Activated CD8-positive, alpha-beta memory T cell treated with anti-CD3 and anti-CD28 coated beads for 4 hours (primary cell): ENCODE measurements around the gene ZNF148.

Source experiments
- DNase-seq, 2 donors: peaks; one replicate each; pipeline ENCODE4 v3.0.0-alpha.2; 2020; ENCODE audit warnings: low read depth in 2 of 2

The ZNF148 gene

DNA sequence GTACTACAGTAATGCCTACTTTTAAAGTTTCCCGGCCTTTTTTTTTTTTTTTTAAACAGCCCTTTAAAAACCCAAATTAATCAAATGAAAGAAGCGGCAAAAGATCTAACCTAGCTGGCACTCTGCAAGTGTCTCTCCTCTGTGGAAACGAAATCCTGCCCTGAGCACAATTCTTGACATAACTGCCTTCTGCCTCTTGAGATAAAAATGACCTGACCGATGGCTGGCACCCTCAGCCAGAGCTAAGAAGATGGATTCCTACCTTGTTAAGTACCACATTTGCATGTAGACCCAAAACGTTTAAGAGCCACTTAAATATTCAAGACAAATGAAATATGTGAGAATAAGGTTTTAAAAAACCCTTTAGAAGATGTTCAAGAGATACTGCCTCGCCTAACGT lies 146.0 kb downstream of the ZNF148 start:
- no peak for DNase-seq

DNA sequence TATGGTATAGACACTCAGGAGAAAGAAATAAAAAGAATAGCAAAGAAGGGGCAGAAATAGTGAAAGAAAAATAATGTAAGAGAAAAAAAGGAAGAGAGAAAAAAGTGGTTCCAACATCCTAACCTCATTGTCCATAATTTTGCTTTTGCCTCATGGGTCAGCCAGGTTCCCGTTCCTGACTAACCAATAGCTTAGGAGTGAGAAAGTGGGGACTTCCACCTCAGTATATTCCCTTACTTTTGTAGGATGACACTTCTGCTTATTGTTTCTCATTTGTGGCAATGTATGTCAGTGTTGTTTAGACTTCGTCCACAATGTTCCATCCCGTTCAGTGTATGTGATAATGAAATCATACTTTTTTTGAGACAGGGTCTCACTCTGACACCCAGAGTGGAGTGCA lies 153.3 kb downstream of the ZNF148 start:
- DNase-seq: no peak

DNA sequence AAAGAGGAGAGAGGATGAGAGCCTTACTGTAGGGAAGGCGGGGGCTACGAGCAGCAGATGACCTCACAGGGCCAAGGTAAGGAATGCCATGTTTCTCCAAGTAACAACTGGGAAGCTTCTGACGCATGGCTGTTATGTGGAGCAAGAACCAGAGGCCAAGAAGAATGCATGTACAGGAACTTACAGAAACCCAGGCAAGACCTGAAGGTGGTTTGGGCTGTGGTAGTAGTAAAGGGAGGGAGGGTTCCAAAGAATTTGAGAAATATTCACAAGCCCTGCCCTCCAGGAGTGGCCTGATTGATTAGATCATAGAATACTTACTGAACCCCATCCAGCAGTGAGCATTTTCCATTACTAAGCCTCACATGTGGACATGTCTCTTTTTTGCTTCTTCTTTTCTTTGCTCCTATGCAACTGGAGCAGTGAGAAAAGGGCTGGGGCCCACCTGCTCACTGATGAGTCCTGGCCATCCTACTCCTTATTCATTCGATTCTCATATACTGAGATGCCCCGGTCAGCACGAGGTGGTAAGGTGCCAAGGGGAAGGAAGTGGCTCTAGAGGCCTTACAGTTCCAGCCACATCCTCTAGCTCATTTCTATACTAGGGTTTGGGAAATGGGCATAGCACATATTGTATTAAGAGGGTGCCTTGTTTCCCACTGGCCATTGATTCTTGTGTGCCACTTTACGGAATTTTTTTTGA lies 154.2 kb downstream of the ZNF148 start:
- DNase-seq: no peak

DNA sequence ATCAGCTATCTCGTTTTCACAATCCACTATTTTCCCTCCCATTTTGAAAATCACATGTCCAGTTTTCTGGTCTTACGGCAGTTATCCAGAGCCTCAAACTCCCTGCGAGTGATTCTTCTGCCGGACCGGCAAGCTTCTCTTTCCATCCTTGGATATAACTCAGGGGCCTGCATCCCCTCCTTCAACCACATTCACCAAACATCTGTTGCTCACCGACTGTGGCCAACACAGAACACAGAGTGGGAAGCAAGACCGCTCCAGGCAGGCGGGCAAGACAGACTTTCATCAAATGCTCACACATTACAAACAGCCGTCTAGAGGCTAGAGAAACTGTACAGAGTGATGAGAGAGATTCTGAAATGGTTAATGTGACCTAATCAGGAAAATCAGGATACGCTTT lies 154.9 kb downstream of the ZNF148 start:
- DNase-seq: no peak

DNA sequence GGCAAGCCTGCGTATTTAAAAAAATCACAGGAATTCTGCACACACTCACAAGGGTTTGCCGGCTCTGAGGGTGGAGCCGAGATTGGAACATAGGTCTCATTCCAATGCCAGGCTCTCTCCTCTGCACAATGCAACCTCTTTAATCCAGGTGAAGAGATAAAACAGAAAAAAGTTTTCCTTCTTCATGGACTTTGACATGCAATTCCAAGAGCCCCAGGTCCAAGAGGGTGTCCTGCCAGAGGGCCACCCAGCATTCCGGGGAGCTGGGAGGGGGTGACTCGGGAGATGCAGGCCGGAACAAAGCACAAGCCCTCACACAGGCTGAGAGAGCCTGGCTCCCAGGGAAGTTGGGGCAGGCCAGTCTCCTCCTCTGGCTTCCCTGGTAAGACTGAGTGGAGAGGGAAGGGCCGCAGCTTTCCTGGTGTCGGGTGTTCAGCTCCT lies 155.8 kb downstream of the ZNF148 start:
- no peak for DNase-seq

DNA sequence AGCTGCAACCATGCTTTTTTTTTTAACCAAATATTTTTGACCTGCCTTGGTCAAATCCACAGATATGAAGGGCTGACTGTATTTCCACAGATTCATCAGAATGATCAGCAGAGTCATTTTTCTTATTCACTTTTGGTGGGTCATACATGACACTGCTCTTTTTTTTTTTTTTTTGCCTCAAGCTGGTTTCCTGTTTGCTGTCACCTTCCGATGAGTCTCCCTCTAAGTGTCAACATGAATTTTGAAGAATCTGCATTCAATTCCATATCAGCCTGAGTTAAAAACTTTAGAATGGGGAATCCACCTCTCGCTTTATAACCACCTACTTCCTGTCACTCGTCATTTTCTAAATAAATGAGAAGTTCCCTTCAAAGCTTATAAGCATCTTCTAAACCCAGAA lies 160.4 kb downstream of the ZNF148 start:
- DNase-seq: no peak

DNA sequence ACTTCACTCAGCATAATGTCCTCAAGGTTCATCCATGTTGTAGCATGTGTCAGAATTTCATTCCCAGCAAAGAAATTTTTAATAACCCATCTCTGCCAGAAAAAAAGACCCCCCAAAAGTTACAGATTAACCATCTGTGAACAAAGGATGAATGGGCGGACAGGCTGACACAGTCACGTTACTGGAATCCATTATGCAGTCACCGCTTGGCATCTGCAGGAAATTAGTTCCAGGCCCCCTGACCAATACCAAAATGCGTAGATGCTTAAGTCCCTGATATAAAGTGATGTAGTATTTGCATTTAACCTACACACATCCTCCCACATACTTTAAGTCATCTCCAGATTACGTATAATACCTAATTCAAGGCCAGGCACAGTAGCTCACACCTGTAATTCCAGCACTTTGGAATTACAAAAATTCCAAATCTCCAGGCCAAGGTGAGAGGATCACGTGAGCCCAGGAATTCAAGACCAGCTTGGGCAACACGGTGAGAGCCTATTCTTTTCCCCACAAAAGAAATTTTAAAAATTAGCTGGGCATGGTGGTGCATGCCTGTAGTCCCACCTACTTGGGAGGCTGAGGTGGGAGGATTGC lies 161.1 kb downstream of the ZNF148 start:
- DNase-seq: no peak

DNA sequence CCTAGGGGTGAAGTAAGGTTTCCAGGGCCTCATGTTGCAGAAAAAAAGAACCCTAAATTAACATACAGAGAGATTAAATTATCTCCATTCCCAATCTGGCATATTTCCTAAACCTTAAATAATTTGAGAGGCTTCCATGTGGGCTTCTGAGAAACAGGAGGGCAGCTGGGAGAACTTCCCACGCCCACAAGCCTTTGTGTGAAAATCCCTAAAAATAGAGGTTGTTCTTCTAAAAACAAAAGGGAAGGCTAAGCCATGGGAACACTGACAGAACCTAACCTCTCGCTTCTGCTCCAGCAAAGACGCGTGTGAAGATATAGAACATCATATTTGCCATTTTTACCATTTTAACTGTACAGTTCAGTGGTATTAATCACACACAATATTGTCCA lies 161.8 kb downstream of the ZNF148 start:
- DNase-seq: no peak

DNA sequence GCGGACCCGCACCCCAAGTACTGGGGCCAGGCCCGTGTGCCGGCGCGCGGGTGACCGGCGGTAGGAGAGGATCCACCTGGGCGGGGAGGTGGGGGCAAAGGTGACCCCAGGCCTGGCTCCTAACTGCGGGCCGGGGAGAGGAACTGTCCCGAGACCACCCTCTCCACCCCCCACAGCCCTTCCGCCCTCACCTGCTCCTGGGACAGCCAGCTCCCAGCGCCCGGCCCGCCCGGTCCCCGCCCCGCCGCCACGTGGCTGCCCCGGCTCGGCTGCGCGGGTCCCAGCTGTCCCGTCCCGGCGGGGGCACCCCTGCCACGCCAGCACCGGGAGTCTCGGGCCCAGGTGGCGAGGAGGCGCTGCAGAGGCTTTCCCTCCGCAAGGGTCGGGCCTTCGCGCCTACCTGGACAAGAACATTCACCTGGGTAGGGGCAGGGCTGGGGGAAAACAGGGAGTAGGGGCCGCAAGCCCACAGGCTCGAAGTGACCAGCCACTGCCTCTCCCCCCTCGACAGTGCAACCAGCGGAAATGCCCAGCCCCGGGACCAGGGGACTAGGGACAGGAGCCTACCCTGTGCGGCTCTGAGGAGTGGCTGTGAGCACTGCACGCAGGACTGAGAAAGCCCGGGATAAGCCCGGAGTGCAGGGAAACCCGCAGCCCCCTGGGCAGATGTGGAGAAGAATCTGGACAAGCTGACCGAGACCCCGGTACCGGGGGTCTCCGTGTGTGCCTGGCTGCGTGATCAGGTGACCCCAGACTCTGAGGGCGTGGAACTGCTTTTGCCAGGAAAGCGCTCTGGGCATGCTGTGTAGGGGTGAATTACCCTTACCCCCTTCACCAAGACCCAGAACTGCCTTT lies 162.4 kb downstream of the ZNF148 start, which contains the start of gene SLC12A8:
TSS of gene SLC12A8 (minus strand) at position 240 of the 855 bp plus-strand sequence. CDS start 1,399 bp downstream, outside the sequence.
- no peak for DNase-seq

DNA sequence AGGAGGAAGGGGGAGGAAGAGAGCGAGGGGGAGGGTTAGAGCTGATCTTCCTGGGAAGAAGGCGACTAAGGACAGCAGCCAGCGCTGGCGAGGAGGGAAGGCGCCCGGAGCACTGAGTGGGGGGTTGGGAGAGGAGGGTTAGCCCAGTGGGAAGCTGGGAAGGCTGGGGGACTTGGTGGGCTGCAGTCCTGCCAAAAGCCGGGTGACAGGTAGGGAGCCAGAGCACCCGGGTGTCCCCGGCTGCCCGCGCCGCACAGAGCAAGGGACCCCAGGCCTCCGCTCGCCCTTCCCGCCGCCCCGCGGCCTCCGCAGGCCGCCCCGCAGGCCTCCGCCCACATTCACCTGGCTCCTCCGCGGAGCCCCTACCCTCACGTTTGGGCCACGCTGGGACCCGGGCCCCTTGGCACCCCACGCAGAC lies 163.0 kb downstream of the ZNF148 start:
- no peak for DNase-seq

DNA sequence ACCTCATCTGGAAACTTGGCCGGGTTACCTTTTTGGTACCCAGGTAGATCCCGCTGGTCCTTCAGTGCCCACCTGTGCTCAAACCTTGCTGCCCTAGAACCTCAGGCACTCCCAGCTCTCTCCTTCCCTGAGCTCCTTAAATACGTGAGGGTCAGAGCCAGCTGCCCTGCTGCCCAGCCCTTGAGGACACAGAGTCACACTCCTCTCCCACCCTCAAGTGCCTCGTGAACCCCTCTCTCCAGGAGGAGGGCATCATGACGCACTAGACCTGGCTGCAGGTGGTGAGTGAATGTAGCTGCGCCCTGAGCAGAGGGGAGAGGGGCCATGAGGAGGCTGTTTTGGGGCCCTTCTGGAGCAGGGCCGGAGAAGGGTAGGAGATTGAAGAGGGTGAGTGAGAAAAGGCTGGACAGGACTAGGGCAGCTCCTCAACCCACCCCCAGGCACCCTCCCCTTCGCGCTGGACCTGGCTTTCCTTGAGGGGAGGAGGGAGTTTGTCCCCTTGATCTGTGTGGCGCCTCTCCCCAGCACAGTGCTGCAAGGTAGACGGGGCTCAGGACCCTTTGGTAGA lies 163.5 kb downstream of the ZNF148 start:
- DNase-seq: no peak

DNA sequence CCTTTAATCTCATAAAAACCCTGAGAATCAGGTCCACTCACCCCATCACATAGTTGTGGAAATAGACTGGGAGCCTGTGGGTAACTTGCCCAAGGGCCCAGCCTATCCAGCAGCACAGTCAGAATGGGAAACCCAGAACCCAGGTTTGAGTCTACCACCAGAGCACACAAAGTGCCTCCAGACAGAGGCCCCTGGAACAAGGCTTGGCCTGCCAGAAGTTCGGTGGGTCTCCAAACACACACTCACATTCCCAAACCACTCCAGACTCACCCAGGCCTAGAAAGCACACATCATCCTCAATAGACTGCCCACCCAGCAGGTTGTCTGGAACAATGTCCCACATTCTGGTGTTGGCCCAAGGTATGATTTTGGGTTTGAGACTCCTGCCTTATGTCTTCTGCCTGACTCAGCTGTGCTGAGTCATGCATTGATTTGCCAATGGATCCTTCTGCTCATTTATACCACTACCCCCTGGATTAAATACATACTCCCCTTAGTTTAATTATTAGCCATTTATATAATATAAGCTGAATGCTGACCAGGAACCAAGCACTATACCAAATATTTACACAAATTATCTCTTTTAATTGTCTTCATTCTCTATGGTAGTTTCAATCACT lies 167.1 kb downstream of the ZNF148 start:
- DNase-seq: no peak

DNA sequence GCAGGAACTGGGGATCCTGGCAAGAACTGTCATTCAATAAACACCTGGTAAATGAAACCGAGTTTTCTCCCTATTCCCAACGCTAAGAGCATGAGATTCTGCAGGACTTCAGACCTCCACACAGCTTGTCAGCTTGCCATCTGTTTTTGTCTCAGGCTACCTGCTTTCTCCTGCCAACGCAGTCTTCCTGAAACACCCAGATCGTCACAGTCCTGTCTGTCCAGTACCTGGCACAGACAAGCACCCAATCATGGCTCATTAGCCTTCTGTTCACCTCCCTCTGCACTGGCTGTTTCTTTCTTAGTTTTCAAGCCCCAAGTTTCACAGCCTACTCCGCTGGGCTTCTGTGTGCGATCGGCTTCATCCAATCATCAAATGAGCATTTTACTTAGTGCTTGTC lies 167.6 kb downstream of the ZNF148 start:
- DNase-seq: no peak

DNA sequence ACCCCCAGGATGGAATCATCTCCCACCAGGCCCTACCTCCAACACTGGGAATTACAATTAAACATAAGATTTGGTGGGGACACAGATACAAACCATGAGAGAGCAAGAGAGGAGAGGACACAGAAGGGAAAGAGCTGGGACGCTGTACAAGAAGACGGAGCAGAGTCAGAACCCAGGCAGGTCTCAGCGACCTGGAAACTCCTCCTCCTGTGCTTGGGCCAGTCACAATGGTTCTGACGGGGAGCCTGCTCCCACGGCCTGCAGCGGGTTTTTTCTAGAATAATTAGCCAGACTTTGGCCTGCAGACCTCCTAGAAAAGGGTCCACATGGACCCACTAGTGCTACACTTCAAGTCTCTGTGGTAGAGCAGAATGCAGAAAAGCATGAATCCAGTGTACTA lies 168.2 kb downstream of the ZNF148 start:
- DNase-seq: no peak

DNA sequence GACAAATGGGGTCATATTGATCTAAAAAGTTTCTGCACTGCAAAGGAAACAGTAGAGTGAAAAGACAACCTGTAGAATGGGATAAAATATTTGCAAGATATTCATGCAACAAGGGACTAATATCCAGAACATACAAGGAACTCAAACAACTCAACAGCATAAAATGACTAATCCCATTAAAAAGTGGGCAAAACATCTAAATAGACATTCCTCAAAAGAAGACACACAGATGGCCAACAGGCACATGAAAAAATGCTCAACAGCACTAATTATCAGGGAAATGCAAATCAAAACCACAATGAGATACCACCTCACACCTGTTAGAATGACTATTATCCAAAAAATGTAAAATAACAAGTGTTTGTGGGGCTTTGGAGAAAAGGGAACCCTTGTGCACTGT lies 171.4 kb downstream of the ZNF148 start:
- no peak for DNase-seq

DNA sequence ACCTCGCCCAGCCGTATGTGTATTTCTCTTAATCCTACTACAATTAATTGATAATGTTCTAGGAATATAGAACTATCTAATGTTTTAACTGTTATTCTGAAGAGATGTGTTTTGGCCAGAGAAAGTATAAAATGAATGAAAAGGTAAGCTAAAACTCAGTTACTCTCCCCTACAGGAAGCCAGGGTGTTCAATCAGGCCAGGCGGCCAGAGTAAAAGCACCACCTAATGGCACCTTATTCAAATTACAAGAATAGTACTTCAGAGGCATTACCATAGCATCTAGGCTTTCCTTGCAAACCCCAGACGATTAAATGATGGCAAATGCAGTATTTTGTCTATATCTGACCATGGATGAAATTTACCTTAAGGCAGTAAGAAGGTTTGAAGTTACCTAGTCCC lies 172.9 kb downstream of the ZNF148 start:
- no peak for DNase-seq

DNA sequence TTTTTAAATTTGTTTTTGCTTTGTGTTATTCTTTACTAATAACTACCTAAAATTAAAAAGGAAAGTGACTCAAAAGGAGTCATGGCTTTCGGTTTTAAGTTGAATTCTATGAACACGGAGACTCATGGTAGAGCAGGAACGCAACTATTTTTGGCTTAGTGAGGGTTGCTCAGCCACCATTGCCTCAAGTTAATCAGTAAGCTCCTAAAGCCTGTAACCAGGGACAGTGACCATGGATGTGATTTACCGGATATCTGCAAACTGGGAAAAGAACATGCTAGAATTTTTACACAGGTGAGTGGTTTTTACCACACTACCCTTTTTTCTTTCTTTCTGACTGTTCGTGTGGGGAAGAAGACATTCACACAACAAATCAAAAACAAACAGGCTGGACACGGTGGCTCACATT lies 174.4 kb downstream of the ZNF148 start:
- no peak for DNase-seq

DNA sequence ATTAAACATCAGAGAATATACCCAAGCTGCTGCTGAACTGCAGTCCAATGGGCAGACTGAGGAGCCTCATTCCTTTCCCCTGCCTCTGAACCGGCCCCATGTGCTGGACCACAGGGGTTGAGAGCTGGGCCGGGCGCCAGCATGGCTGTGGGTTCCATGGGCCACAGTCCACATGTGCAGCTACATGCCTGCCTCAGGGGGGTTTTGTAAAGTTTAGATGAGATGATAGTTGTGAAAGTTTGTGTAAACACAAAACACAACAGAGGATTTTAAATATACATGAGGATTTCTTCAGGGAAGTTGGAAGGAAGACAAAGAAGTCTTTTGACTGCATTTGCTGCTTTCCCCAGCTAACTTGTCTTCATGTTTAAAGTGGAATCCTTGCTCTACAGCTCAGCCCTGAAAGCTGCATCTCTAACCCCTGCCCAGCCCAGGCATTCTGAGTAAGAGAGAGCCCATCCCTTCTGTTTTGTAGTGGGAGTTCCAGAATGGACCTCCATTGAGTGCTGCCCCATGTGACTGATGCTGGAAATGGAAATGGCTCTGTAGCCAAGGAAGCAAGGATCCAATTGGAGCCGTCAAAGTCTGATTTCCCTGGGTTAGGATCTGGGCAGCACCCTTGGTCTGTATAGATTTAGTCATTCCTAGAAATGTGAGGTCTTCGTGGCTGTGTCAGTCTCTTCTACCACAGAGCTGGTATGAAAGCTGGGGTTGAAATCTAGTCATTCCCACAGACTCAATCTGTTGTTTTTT lies 180.1 kb downstream of the ZNF148 start:
- DNase-seq: no peak

DNA sequence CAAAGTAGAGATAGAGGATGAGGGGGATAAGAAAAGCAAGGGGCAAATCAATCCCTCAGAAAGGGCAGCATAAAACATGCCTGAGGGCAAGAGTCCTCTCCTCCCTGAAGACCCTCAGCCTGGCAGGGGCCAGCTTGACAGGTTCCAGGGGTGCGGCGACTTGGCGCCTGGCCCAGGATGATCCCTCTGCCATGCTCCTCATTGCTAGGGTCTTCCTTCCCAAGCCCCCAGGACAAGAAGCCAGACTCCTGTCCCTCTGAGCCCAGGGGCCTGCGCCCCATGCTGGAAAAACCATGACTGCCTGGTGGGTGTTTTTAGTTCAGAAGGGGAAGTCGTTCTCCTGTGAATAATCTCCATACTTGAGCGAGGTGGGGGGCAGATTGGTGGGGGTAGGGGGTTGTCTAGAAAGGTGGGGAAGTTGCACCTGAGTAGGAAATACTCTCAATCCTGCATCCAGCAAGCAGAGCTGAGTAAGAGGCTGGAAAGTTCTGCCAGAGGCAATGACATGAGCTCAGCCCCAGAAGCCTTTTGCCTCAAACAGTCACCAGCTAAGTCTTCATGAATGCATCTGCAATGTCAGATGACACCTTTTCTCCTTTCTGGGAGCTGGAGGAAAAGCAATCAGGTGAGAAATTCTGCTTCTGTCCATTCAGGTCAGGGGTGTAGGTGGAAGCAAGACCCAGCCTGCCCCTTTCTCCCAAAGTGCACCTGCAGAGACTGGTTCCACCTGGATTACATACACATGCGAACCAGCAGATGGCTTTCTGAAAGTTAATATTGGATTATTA lies 180.9 kb downstream of the ZNF148 start:
- no peak for DNase-seq
